Upper lobe of left lung (tissue), 4 donors: Measurements from ENCODE around the gene ADAMTS2.

Source experiments
- CTCF ChIP-seq, 6 experiments: fragments of 450-650 bp in 4 of 6; fragments of 200-600 bp in 2 of 6; sonication (generic) in 2 of 6; IDR thresholded peaks; one replicate each; pipeline ENCODE4 v1.5.1; 2016 to 2019; ENCODE audit warnings: antibody characterized with exemption in 6 of 6
- POLR2A ChIP-seq, 4 donors: fragments of 450-650 bp; IDR thresholded peaks; one replicate each; pipeline ENCODE4 v1.5.1; 2016 to 2017; ENCODE audit warnings: antibody characterized with exemption in 4 of 4, mild to moderate bottlenecking in 2 of 4
- POLR2AphosphoS5 ChIP-seq, 2 donors: sonication (generic); formaldehyde crosslinking; IDR thresholded peaks; one replicate each; pipeline ENCODE4 v1.5.1; 2017; ENCODE audit warnings: antibody characterized with exemption in 2 of 2

GRCh38 chr5:179187681-179188575 is 157.3 kb downstream of the ADAMTS2 start:
- TF ChIP-seq POLR2A (IDR thresholded peaks at IDR 0.05) (no peak), CTCF (IDR thresholded peaks at IDR 0.05) (no peak), POLR2AphosphoS5 (IDR thresholded peaks at IDR 0.05) (no peak)
